ENCODE results near the gene THSD4.

Gene THSD4

GRCh38 chr15:71808311-71809020, 693.2 kb downstream of the THSD4 start:
- DNase-seq: no peak

DNA sequence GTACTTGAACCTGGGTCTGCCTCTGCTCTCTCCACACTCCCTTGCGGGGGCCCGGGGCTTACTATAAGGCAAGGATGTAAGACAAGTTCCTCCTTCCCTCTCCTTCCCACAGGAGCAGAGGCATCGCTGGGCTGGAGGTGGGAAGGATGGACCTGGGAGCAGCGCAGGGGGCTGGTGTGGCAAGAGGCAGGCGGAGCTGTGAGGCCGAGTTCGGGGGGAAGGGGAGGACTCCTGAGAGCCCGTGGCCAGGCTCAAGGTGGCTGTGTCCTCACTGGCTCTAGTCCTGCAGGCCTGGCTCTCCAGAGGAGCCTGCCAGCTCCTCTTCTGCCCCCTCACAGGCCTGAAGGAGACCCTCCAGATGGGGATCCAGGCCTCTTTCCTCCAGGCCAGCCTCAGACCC, 694.1 kb downstream of the THSD4 start:
- DNase-seq: no peak

DNA sequence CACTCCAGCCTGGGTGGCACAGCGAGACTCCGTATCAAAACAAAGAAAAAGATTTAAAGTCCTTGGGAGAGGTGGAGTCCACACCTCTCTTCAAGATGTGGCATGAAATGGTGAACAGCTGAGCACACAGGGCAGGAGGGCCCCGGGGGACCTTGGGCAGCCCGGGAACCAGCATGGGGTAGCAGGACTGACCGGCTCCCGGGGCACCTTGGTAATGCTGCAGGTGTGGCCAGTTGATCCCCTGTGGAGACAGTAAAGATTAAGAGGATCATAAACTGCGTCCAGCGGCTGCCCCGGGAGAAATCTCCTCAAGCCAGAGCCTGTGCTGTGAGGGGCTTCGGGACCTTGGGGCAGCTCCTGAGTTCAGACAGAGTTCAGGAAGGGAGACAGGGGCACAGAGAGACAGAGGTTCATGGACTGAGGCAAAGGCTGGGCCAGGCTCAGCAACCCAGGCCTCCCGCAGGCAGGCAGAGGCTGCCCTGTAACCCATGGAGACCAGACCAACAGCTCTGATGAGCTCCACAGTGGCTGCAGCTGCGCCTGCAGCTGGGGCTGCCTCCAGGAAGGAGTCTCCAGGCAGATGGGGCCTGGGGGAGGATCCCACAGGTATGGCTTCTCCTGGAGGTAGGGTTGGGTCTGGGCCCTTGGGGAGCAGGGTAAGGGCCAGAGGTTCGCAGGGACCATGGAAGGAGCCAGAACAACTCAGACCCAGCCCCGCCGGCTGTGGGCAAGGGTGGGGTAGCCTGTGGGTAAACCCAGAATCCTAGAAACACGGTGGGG, 695.2 kb downstream of the THSD4 start, which contains the start of gene NR2E3:
Gene NR2E3 (plus strand): TSS at position 299 of the 780 bp plus-strand sequence. CDS start 190 bp downstream, at position 489.
- no peak for DNase-seq

DNA sequence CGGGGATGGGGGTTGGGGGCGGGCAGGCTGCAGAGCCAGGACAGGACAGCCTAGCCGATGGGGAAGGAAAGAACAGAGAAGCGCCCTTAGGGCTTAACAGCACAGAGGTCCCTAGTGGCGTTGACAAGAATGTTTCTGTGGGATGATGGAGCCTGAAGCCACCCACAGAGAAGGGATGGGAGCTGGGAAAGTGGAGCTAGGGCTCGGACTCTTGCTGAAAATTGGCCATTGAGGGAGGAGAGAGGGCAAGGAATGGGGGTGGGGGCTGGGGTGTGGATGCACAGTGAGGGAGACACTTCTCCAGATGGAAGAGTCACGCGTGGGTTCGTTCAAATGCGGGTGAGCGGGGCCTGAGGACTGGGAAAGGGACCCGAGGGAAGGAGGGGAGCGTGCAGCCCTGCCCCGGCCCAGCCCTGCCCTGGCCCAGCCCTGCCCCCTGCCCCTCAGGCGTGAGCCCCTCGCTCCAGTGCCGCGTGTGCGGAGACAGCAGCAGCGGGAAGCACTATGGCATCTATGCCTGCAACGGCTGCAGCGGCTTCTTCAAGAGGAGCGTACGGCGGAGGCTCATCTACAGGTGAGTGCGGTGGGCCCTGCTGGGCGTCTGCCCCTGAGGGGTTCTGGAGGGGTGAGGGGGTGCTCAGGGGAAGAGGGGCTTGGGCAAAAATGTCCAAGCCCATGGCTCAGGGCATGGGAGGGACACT, 695.9 kb downstream of the THSD4 start:
- DNase-seq: no peak

DNA sequence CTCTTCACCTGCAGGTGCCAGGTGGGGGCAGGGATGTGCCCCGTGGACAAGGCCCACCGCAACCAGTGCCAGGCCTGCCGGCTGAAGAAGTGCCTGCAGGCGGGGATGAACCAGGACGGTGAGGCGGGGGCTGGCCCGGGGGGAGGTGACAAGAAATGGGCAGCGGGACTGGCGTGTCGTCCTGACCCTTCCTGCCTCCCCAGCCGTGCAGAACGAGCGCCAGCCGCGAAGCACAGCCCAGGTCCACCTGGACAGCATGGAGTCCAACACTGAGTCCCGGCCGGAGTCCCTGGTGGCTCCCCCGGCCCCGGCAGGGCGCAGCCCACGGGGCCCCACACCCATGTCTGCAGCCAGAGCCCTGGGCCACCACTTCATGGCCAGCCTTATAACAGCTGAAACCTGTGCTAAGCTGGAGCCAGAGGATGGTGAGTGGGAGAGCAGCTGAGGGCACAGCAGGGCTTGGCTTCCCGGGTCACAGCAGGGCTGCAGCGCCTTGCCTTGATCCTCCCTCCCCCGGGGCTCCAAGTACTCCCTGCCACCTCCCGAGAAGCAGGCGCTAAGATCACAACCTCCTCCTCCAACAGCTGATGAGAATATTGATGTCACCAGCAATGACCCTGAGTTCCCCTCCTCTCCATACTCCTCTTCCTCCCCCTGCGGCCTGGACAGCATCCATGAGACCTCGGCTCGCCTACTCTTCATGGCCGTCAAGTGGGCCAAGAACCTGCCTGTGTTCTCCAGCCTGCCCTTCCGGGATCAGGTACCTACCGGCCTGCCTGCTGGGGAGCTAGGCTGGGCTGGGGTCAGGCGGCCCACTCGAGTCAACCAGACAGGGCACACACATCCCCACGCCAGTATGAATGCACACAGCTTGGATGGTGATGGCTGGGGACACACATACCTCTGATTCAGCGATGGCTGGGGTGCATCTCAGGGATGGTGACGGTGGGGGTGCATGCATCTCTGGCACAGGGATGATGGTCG, 696.8 kb downstream of the THSD4 start:
- DNase-seq: no peak

GRCh38 chr15:71812966-71813722, 697.9 kb downstream of the THSD4 start:
- DNase-seq: no peak

GRCh38 chr15:71813723-71814470, 698.6 kb downstream of the THSD4 start:
- no peak for DNase-seq

- no peak for DNase-seq
Observed at GRCh38 chr15:71815301-71815700, 700.0 kb downstream of the THSD4 start.

- DNase-seq: no peak
Observed at GRCh38 chr15:71817351-71817750, 702.1 kb downstream of the THSD4 start.

DNA sequence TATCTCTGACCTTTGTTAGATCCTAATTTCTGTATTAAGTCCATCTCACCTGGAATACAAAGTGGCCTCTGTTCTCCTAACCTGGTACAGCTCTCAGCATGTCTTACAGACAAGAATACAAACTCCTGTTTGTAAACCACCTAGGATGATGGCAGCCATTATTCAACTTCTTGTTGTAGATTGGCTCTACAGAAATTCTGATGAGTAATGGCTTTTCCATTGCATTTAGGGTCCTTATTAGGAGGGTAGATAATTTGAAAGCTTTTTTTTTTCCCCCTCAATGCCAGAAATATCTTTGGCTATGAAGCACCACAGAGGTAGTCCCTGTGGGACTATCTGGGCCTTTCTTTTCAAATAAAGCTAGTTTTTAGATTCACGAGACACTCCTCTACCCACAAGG, 704.9 kb downstream of the THSD4 start:
- no peak for DNase-seq

DNA sequence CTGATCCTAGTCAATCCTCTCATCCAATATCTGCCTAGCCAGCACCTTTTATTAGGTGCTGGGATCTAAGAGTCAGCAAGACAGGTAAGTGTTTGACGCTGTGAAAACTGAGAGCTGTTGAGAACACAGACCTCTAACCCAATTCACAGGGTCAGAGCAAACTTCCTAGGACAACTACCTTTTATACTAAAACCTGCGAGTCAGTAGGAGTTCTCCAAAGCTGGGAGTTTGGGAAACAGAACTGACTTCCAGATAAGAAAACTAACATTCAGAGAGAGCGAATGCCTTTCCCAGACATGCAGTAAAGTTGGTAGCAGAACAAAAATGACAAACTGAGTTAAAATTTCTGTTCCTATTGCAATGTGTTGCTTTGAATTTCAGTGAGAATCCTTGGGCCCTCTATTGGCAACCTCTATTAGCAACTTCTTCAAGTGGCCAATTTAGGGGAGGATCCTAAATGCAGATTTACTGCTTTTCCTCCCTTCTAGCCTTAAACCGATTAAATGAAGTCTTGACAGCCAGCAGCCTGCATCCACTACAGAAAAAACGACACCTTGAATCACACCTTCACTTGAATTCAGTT, 706.4 kb downstream of the THSD4 start:
- no peak for DNase-seq

DNA sequence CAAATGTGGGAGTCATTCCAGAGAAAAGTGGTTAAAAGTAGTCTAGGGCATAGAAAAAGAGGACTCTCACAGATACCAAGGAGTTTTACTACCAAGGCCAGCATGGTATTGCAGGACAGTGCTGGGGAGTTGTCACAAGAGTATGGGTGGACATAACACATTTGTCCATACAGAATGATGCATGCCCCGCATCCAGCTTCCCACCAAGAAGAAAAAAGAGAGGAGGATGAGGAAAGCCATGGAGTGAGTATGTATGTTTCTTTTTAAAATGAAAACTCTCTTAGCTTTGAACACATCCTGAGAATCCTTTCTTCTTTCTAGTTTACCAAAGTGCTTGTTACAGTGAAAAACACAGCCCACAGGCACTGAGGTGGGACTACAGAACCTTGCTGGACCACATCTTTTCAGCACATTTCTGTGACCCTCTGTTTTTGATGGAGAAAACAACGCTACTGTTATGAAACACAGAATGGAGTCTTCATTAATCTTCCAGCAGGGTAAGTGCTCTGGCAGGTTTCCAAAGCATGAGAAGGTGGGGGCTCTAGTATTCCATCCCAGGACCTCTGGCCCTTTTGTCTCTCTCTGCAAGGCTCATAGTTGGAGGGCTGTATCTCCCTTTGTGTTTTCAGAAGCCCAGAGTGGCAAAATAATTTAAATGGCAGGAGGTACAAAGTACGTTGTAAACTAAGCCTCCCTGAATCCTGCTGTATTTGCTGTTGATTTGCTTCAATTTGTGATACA, 707.8 kb downstream of the THSD4 start:
- DNase-seq: no peak

- DNase-seq: no peak
Observed at GRCh38 chr15:71823801-71824200, 708.5 kb downstream of the THSD4 start.

DNA sequence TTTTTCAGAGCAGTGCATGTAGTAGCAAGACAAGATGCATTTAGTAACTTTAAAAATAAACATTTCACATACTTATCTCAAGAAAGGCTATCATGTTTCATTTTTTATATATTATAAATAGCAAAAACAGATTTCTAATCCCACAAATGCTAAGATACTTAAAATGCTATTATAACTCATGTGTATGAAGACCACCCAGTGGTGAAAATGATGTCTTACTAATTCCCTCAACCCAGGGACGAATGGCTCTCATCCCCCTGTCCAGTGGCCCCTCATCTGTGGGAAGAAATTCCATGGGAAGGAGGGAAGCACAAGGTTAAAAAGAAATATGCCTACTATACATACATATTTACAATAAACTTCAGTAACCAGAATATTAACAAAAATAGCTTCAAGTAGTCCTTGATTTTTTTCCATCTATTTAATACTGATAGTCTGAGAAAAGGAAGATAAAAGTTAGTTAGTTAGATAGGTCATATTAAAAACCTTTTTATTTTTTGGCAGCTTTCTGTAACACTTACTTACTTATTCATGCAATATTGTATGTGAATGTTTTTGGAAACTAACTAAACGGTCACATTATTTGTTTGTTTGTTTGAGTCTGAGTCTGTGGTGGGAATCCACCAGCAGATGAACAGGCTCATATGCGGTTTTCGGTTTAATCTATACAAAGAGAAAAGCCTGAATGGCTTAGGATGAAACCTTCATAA, 709.9 kb downstream of the THSD4 start:
- no peak for DNase-seq

DNA sequence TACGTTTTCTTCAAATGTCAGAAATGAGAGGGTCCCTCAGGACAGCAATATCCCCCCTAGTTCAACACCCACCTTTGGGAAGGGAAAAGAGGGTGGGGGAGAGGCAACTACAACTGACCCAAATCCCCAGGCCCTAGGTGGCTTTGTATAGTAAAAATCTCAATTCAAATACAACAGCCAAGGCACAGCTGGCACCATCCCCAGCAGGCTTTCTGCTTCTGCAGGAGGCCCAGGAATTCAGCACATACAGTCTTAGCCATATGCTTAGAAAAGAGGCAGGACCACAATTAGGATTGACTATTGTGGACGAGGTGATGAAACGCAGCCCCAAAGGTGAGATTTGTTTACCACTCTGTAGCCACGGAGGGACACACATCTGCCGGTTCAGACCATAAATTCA, 710.9 kb downstream of the THSD4 start:
- no peak for DNase-seq

DNA sequence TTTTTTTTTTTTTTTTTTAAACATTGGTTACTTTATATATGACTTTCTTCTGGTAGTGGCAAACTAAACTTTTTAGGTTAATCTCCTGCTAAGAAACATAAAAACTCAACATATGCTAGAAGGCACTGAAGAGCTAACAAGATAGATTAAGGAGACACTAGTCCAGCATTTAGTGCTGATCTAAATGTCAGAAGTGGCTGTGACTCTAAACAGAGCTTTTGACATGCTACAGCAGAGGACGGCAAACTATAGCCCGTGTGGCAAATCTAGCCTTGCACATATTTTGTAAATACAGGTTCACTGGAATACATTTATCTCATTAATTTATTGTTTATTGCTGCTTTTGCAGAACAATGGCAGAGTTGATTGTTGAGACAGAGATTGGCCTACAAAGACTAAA, 715.7 kb downstream of the THSD4 start:
- no peak for DNase-seq

Measured in activated CD4-positive, alpha-beta T cell treated with anti-CD3 and anti-CD28 coated beads for 1 hour (primary cell).